NCI-H1105 treated with DMSO at 0.1 percent for 48 hours (cell line): ENCODE data around the gene MAGI2.

Experiments
- DNase-seq: peaks from one replicate; lab custom pipeline; 2025; lab: John Stamatoyannopoulos, UW

Gene MAGI2

DNA sequence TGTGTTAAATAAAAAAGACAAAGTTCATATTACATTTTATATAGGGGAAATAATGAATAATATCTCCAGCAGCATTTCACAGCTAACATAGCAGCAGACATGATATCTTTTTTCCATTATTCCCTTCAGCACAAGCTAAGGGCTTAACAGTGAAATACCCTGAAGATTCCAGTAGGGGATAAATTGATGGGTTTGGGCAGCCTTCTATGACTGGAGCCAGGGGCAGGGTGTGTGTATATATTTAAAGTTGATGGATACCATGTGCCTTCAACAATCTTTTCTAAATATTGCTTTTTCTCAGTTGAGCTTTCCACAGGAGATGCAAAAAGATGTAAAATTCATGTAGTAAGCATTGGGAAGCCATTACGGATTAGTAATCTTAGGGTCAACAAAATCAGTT is 151.2 kb downstream of the MAGI2 start:
- no peak for DNase-seq

DNA sequence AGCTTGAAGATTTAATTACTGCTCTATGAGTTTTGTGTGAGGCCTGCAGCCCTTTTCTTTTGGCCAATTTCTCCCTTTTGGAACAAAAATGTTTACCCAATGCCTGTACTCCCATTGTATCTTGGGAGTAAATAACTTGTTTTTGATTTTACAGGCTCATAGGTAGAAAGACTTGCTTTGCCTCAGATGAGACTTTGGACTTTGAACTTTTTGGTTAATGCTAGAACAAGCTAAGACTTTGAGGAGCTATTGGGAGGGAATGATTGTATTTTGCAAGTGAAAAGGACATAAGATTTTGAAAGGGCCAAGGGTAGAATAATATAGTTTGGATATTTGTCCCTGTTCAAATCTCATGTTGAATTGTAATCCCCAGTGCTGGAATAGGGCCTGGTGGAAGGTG is 152.0 kb downstream of the MAGI2 start:
- no peak for DNase-seq

DNA sequence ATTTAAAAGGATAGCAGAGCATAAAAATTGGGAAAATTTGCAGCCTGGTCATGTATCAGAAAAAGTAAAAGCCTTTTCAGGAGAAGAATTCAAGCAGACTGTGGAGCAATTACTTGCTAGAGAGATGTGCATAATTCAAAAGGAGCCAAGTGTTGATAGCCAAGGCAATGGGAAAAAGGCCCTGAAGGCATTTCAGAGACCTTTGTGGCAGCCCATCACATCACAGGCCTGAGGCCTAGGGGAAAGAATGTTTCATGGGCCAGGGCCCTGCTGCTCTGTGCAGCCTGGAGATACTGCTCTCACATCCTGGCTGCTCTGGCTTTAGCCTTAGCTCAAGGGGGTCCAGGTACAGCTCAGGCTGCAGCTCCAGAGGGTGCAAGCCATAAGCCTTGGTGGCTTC is 152.9 kb downstream of the MAGI2 start:
- DNase-seq, result no peak

GRCh38 chr7:79298145-79298760 is 155.2 kb downstream of the MAGI2 start:
- DNase-seq, result peak; percentile 63

GRCh38 chr7:79296553-79297320 is 156.7 kb downstream of the MAGI2 start:
- no peak for DNase-seq

GRCh38 chr7:79293655-79294142 is 159.8 kb downstream of the MAGI2 start:
- no peak for DNase-seq

DNA sequence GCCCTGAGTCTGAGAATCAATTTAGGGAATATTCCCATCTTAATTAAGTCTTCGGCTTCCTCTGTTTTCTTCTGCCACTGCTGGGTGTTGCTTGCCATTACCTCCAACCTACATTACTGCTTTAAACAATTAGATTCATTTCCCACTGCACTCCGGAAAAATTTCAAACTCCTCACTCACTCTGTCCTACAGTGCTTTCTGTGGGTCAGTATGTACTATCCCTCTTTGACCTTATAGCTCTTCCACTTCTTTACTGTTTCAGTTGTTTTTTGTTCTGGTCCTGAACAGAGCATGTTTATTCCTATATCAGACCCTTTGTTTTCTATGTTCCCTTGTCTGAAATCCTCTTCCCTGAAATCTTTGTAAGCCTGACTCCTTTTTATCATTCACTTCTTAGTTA is 160.6 kb downstream of the MAGI2 start:
- DNase-seq, result no peak

DNA sequence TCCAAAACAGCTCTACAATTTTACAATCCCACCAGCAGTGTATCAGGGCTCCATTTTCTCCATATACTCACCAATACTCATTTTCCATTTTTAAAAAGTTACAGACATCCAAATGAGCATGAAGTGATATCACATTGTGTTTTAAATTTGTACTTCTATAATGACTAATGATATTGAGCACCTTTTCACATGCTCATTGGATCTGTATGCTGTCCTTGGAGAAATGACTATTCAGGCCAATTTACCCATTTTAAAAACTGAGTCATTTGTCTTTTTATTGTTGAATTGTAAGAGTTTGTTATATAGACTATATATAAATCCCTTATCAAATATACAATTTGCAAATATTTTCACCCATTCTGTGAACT is 162.0 kb downstream of the MAGI2 start:
- no peak for DNase-seq

DNA sequence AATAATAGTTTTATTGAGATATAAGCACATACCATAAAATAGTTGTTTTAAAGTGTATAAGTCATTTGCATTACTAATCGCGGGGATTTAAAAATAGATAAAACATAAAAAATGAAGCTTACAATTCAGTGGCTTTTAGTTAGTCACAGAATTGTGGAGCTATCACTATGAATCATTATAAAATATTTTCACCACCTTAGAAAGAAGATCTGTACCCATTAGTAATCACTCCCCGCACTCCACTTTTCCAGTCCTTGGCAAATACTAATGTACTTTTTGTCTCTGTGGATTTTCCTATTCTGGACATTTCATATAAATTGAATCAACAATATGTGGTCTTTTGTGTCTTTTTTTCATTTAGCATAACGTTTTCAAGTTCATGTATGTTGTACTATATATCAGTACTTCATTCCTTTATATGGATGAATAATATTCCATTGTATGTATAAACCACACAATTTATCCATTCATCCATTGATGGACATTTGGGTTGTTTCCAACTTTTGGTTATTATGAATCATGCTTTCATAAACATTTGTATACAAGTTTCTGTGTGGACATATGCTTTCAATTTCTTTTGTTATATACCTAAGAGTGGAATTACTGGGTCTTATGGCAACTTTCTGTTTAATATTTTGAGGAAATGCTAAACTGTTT is 162.5 kb downstream of the MAGI2 start:
- no peak for DNase-seq

DNA sequence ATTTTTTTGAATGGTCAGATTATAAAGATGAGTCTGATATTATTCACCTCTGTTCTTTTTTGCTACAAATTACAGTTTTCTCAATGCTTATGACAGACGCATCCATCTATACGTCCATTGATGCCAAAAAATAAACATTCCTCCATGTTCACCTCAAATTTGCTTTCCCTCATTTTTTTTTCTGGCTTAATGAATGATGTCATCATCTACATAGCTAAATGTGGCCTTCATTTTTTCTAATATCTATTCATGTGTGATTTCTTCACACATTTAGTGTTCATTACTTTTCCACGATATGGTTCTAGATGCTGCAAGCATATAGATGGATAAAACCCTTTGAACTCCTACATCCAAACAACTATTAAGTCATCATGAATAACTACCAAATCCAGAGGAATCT is 163.1 kb downstream of the MAGI2 start:
- DNase-seq, result no peak

- DNase-seq, result no peak
Observed at GRCh38 chr7:79288655-79289054, 164.8 kb downstream of the MAGI2 start.

- DNase-seq, result no peak
Observed at GRCh38 chr7:79287981-79288380, 165.5 kb downstream of the MAGI2 start.

- DNase-seq, result no peak
Observed at GRCh38 chr7:79286181-79286580, 167.3 kb downstream of the MAGI2 start.

- DNase-seq, result no peak
Observed at GRCh38 chr7:79285756-79286155, 167.7 kb downstream of the MAGI2 start.

- DNase-seq, result no peak
Observed at GRCh38 chr7:79284211-79284610, 169.3 kb downstream of the MAGI2 start.

GRCh38 chr7:79282882-79283602 is 170.4 kb downstream of the MAGI2 start:
- no peak for DNase-seq

DNA sequence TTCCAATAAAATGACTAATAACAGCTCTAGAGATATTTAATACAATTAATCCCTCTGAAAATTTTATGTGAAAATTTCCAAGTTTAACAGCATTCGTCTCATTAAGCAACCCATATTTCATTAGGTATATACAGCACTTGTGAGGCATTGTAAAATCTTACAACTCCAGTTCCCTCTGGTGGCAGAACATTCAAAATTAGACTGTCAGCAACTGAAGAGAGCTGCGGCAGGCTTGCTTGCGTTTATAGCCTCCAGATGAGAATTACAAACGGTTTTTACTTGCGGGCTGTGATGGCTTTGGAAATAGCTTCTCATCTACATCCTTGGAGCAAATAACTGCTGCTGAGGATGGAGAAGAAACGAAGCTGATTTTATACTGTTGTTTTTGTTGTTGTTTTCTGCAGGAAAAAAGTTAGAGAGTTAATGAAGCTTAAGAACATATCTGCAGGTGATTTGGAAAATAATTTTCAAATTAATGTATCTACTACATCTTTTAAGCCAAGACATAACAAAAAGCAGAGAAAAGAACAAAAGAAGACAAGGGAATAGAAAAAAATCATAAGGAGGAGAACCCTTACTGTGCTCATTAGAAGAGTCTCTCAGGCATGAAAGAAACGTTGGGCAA is 171.3 kb downstream of the MAGI2 start:
- DNase-seq, result peak; percentile 20

- DNase-seq, result no peak
Observed at GRCh38 chr7:79281426-79281825, 172.0 kb downstream of the MAGI2 start.

DNA sequence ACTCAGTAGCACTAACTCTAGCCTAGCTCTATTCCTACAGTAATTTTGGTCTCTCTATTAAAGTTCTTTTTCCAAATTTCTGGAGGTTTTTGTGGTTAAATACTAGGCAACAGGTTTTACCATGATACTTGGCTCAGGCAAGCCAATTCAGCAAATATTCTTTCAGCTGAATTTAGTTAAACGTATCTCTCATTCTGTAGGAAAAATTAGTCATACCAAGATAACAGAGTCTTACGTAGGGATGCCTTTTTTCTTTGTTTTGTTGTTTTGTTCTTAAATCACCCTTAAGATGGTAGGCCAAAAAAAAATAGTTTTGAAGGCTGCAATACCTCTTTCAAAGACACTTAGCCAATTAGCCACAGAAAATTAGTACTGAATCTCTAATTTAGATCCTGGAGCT is 180.5 kb downstream of the MAGI2 start:
- no peak for DNase-seq

DNA sequence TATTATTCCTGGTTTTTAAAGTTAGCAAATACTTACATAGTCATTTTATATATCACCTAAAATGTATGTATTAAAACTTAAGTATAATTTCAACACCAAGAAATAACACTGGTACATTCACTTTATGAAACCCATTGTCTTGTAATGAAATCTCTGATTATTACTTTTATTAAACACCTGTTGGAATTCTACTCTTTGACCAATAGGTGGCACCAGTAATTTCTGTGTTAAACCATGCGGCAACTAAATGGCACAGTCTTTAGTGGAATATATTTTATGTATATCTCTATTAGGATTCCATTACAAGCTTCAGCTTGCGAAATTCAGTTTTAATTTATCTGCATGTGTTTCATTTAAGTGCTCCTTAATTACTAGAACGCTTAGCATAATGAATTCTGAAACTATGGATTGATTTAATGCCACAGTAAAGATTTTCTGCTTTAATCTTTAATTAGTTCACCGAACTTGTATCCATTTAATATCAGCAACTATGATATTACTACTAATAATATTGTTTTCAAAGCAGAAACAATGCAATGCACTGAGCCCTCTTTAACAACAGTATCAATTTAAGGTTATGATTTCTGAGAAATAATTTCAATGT is 181.3 kb downstream of the MAGI2 start:
- peak; percentile 62 for DNase-seq

GRCh38 chr7:79268730-79269129 is 184.7 kb downstream of the MAGI2 start:
- peak; percentile 73 for DNase-seq

GRCh38 chr7:79258826-79259225 is 194.6 kb downstream of the MAGI2 start:
- DNase-seq, result no peak
